ENCODE results near the gene TEX53.

The TEX53 gene

GRCh38 chr9:114669961-114670360 lies 12.4 kb upstream of the TEX53 start:
- TF ChIP-seq MAX (IDR thresholded peaks at IDR 0.05) (no peak), NFIC (IDR thresholded peaks at IDR 0.05) (no peak), REST (IDR thresholded peaks at IDR 0.05; ENCODE audit: low read depth) (no peak), FOXM1 (IDR thresholded peaks at IDR 0.05; ENCODE audit: borderline replicate concordance, low read depth) (no peak), TEAD4 (IDR thresholded peaks at IDR 0.05) (no peak), EGR1 (IDR thresholded peaks at IDR 0.05) (no peak), EP300 (IDR thresholded peaks at IDR 0.05; ENCODE audit: borderline replicate concordance) (no peak), TCF12 (IDR thresholded peaks at IDR 0.05; ENCODE audit: low read depth) (no peak), TAF1 (IDR thresholded peaks at IDR 0.05; ENCODE audit: low read depth) (no peak), ZBTB7A (IDR thresholded peaks at IDR 0.05; ENCODE audit: low read depth) (no peak), RAD21 (IDR thresholded peaks at IDR 0.05; ENCODE audit: low read depth) (no peak)

GRCh38 chr9:114668146-114668545 lies 10.5 kb upstream of the TEX53 start:
- TF ChIP-seq CEBPB (IDR thresholded peaks at IDR 0.05) (no peak), ZBTB7A (IDR thresholded peaks at IDR 0.05; ENCODE audit: low read depth) (no peak), FOXM1 (IDR thresholded peaks at IDR 0.05; ENCODE audit: borderline replicate concordance, low read depth) (no peak), RAD21 (IDR thresholded peaks at IDR 0.05; ENCODE audit: low read depth) (no peak), YY1 (IDR thresholded peaks at IDR 0.05; ENCODE audit: low read depth) (no peak), TCF12 (IDR thresholded peaks at IDR 0.05; ENCODE audit: low read depth) (no peak), USF1 (IDR thresholded peaks at IDR 0.05) (no peak), TAF1 (IDR thresholded peaks at IDR 0.05; ENCODE audit: low read depth) (no peak), EP300 (IDR thresholded peaks at IDR 0.05; ENCODE audit: borderline replicate concordance) (no peak), TEAD4 (IDR thresholded peaks at IDR 0.05) (no peak), EGR1 (IDR thresholded peaks at IDR 0.05) (no peak), REST (IDR thresholded peaks at IDR 0.05; ENCODE audit: low read depth) (no peak), MAX (IDR thresholded peaks at IDR 0.05) (no peak), CREB1 (IDR thresholded peaks at IDR 0.05; ENCODE audit: low read depth) (no peak), NFIC (IDR thresholded peaks at IDR 0.05) (no peak)

- TF ChIP-seq TEAD4 (IDR thresholded peaks at IDR 0.05), result no peak
- TF ChIP-seq REST (IDR thresholded peaks at IDR 0.05; ENCODE audit: low read depth), result no peak
- no peak for TF ChIP-seq USF1 (IDR thresholded peaks at IDR 0.05)
- TF ChIP-seq EP300 (IDR thresholded peaks at IDR 0.05; ENCODE audit: borderline replicate concordance), result no peak
- TF ChIP-seq CEBPB (IDR thresholded peaks at IDR 0.05), result no peak
- no peak for TF ChIP-seq ZBTB7A (IDR thresholded peaks at IDR 0.05; ENCODE audit: low read depth)
- no peak for TF ChIP-seq FOXM1 (IDR thresholded peaks at IDR 0.05; ENCODE audit: borderline replicate concordance, low read depth)
- TF ChIP-seq YY1 (IDR thresholded peaks at IDR 0.05; ENCODE audit: low read depth), result no peak
- TF ChIP-seq CREB1 (IDR thresholded peaks at IDR 0.05; ENCODE audit: low read depth), result no peak
- no peak for TF ChIP-seq TAF1 (IDR thresholded peaks at IDR 0.05; ENCODE audit: low read depth)
- TF ChIP-seq NFIC (IDR thresholded peaks at IDR 0.05), result no peak
- TF ChIP-seq TCF12 (IDR thresholded peaks at IDR 0.05; ENCODE audit: low read depth), result no peak
- TF ChIP-seq RAD21 (IDR thresholded peaks at IDR 0.05; ENCODE audit: low read depth), result no peak
- no peak for TF ChIP-seq MAX (IDR thresholded peaks at IDR 0.05)
- TF ChIP-seq EGR1 (IDR thresholded peaks at IDR 0.05), result no peak
Observed at GRCh38 chr9:114666851-114667250, 9.2 kb upstream of the TEX53 start.

- TF ChIP-seq TCF12 (IDR thresholded peaks at IDR 0.05; ENCODE audit: low read depth) (no peak), EGR1 (IDR thresholded peaks at IDR 0.05) (no peak), MAX (IDR thresholded peaks at IDR 0.05) (no peak), TEAD4 (IDR thresholded peaks at IDR 0.05) (no peak), CEBPB (IDR thresholded peaks at IDR 0.05) (no peak), USF1 (IDR thresholded peaks at IDR 0.05) (no peak), REST (IDR thresholded peaks at IDR 0.05; ENCODE audit: low read depth) (no peak), ZBTB7A (IDR thresholded peaks at IDR 0.05; ENCODE audit: low read depth) (no peak), EP300 (IDR thresholded peaks at IDR 0.05; ENCODE audit: borderline replicate concordance) (no peak), TAF1 (IDR thresholded peaks at IDR 0.05; ENCODE audit: low read depth) (no peak), FOXM1 (IDR thresholded peaks at IDR 0.05; ENCODE audit: borderline replicate concordance, low read depth) (no peak), CREB1 (IDR thresholded peaks at IDR 0.05; ENCODE audit: low read depth) (no peak), YY1 (IDR thresholded peaks at IDR 0.05; ENCODE audit: low read depth) (no peak), RAD21 (IDR thresholded peaks at IDR 0.05; ENCODE audit: low read depth) (no peak), NFIC (IDR thresholded peaks at IDR 0.05) (no peak)
Observed at GRCh38 chr9:114666401-114666800, 8.8 kb upstream of the TEX53 start.

Data from Ishikawa (cell line).